ENCODE results near the gene DOCK10.

DOCK10 gene

DNA sequence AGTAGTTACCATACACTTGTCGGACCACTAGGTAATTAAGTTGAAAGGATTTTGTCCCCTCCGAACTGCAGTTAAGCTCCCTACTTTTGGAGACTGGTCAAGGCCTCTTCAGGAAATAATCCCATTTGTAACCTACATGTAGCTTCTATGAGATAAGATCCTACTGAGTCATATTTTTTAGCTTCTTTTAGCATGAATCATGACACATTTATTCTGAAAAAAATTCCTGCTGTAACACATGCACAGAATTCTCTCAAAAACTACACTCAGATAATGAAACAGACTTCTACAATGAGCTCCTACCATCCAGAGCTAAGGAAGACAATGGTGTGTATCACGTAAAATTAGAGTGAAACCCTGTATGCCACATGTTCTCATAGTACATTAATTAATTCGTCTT lies 225.5 kb downstream of the DOCK10 start:
- DNase-seq: no peak

DNA sequence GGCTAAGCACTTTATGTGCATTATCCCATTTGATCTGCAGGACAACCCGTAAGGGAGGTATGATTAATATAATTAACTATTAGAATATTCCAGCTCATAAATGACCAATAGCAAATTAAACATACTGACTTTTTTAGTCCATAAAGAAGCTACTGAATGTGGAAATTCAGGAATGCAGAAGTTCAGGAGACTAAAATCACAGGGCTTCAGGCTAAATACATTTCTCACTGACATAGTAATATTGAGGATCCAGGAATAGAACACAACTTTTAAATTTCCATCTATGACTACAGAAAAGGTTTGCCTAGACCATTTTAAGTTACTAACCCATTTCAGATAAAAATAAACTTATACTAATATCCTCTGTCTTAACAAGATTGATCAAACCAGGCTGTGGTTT lies 228.7 kb downstream of the DOCK10 start:
- DNase-seq: no peak

DNA sequence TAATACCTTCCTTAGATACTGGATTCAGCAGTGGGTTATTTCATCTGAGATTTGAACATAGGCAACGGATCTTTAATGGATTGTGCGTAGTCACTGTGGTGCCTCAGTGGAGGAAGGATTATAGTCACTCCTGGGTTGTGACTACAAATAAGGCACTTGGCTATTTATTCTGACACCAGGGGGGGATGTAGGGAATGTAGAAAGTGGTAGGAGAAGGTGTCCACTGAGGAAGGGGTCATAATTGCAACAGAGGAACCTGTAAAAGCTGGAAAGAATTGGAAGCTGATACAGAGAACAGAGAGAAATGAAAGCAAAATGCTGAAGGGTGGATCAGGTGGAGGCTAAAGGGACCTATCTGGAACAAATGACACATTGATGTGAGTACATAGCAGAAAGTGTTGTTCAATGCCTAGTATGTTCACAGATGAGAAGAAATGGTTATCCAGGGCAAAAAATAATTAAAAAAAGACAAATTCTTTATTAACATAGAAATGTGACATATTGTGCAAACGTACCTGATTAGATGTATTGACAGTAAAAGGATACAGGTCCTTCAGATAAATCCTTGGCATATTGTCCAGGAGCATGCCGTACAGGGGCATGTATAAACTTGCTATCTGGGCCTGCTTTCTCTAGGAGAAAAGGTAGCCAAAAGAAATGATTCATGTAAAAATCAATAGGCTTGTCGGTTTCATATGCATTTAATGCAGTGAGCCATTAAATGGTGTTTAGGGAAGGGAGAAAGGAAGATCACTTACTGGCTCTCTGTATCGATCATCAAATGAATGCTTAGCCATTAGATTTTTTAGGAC lies 234.9 kb downstream of the DOCK10 start:
- DNase-seq: no peak

DNA sequence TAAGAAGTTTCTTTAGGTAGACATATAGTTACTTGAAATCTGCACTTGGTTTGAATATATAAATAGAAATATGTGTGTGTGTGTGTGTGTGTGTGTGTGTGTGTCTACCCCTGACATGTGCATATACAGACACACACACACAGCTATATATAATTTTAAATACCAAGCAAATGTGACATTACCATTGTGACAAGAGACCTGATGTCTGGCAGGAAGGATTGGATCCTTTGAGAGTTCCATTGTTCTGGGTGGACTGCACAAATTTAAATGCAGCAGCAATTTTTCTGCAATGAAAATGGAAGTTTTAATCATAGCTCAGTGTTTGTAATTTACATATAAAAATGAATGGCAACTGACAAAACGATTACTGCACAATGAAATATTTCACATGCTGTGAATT lies 238.3 kb downstream of the DOCK10 start:
- no peak for DNase-seq

DNA sequence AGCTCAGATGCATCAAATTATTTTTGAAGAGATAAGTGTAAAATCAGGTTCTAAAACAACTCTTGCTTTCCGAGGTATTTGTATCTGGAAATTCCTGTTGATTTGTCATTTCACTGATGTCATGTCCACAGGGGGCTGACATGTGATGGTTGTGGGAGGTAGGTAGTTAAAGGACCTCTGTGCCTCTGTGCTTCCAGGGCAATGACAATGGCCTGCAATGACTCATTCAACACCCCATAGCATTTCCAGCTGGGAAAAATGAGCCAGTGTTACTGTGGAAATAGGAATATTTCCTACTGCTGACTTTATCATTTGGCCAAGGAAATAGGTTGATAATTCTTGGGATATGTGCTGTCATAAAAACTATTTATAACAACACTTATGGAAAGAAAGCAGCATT lies 239.9 kb downstream of the DOCK10 start:
- no peak for DNase-seq

DNA sequence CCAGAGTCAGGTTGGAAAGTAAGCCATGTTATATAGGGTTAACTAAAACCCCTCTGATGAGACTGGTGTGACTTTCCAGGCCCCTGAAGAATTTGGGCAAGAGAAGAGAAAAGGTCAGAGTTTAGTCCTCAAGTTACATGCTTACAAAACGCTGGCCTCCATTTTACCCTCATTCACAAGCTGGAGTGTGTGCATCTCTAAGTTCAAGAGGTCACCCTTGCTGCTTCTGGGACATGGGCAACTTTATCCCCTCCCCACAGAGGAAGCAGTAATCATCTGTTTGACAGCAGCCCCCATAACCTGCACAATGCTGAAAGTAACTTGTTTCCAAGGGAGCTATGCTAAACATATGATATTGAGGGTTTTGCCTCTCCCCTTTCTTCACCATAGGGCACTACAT lies 240.9 kb downstream of the DOCK10 start:
- DNase-seq: no peak

DNA sequence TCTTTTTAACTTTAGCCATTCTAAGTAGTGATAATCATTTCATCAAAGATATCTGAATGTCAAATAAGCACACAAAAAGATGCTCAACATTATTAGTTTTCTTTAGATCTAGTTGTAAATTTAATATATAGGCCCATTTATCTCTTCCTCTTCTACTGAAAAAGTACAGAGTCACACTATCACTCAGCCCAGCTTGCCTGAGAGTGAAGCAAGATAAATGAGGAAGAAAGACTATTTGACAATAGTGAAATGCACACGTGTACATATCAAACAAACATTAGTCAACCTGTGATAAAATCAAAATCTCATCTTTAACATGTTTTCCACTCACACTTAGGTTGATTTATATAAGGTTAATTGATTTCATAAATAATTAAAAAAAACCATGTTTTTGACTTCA lies 242.6 kb downstream of the DOCK10 start:
- DNase-seq: no peak

DNA sequence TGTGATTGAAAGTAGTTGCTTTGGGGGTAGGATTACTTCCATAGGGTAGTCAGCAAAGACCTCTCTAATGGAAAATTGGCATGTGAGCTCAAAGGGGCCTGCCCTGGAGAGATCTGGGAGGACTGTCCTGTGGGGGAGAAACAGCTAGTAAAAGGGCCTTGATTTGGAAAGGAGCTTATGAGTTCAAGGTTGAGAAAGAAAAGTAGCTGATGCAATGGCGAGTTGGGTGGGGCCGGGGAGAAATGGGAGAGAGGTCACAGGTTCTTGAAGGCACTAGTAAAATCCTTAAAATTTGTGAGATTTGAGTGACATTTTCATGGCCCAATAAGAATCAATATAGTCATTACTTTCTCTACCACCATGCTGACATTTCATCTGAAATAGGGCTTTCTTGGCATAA lies 244.1 kb downstream of the DOCK10 start:
- no peak for DNase-seq

DNA sequence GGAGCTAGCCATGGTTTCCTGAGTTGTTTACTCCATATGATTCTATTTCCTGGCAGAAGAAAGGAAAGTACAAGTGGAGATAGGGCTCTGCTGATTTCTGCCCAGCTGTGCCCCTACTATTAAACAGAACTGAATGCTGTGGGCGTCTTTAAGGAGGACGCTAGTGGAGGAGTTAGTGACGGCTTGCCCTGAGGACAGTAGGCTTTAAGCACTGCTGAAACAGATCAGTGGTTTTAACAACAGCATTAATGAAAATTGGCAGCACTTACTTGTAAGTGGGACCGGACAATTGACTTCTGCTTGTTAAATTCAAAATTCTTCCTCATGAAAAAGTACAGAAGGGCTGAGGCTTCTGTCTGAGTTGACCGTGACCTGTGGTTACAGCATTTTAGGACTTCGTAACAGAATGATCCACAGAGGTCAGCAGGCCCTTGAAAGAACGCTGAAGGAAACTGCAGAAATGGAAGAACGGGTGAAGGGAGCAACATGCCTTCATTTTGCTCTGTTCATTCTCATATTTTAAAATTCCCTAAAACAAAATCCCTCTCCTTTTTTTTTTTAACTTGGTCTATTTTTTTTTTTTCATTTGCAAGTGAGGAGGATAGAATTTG lies 245.5 kb downstream of the DOCK10 start:
- no peak for DNase-seq

DNA sequence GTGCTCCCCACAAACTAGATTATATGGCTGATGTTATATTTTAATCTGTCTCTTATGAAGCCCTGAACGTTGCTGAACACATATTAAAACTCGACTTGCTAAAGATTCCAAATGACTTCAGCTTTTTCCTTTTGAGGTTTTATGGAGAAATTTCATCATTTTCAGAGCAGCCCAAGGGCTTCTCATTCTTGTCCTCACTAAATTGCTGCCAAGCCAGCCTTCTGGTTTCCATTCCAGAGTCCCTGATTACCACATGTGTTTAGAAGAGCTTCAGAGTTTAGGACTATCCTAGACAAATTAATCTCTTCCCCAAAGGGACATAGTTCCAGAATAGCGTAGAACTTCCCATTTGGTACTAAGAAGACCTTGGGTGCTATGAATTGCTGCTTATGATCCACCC lies 248.3 kb downstream of the DOCK10 start:
- no peak for DNase-seq

DNA sequence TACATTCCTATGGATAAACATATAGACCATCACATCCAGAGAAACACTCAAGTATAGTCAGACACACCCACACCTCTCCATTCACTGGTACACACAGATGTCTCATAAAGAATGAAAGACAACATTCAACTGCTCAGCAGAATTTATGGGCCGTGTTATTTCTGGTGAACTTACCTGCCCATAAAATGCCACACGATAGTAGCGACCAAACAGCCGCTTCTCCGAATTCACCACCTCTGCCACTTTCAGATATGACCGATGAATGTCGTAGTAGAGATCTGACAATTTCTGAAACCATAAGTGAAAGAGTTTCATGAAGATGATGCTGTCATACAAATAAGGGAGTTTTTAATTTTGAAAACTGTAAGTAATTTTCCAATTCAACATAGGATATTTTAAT lies 255.4 kb downstream of the DOCK10 start:
- no peak for DNase-seq

DNA sequence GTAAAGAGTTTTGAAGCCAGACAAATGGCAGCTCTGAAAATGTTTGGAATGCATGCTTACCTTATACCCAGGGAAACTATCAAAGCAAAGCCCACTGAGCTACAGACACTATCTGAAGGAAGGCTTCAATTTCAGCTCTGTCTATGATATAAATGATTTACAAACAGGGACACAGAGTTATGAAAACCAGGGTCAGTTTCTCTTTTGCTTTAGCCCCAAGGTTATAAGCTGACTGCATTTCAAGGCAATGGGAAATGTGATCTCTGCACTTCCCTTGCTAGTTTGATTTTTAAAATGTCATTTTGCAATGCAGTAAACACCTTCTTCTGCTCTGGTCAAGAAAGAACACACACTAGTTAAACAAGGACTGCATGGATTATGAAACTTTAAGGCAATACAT lies 260.9 kb downstream of the DOCK10 start:
- no peak for DNase-seq

DNA sequence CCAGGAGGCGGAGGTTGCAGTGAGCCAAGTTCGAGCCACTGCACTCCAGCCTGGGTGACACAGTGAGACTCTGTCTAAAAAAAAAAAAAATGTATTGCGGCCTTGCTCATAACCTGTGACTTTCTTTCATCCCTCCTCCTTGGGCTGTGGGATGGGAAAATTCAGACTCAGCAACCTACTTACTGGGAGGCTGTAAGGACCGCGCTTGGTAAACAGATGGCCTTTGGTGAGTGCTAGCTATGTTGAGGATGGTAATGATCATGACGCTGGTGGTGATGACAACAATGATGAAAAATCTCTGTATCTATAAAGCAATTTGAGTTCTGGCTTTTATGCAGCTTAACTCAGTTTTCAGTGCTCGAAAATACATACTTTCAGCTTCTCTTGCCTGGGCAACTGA lies 261.4 kb downstream of the DOCK10 start:
- DNase-seq: no peak

DNA sequence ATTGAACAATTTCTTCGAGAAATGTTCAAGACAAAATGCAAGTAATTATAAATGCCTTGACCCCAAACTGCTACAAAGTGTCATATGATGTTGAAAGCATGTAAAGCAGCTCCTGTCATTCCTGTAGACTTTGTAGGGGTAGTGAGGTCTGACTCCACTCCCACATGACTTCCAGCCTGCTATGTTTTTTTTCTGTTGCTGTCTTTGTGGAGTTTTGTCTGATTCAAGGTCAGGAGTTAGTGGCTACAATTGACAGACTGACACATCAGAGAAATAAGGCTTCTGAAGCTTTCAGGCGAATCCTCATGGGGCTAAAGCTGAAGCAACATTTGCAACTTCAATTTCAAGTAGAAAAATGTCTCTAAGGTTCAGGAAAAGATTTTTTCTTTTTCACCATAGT lies 262.2 kb downstream of the DOCK10 start:
- DNase-seq: no peak

DNA sequence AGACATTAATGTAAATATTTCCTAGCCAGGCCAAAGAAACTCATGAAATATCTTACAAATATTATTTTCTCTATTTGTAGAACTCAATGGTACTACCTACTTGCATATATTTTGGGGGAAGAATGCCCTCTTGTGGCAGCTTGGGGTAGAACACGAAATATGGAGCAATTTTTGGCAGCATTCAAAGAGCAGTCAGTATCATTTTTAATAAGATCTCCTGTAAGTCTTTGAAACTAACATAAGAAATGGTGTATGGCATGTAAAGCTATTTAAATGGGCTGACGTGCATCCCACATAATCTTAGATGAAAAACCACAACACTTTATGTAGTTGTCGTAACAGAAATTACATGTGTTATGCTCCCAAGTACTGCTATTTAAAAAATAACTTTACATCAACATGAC lies 263.8 kb downstream of the DOCK10 start:
- DNase-seq: peak; percentile 28

DNA sequence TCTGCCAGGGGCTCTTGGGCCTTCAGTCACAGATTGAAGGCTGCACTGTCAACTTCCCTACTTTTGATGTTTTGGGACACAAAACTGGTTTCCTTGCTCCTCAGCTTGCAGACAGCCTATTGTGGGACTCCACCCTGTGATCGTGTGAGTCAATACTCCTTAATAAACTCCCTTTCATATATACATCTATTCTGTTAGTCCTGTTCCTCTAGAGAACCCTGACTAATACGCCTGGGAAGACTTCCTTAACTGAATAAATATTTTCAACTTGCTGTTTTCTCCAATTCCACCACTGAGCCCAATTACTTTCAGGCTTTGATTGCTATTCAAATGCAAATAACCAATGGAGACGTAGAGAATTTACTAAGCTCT lies 264.7 kb downstream of the DOCK10 start:
- no peak for DNase-seq

DNA sequence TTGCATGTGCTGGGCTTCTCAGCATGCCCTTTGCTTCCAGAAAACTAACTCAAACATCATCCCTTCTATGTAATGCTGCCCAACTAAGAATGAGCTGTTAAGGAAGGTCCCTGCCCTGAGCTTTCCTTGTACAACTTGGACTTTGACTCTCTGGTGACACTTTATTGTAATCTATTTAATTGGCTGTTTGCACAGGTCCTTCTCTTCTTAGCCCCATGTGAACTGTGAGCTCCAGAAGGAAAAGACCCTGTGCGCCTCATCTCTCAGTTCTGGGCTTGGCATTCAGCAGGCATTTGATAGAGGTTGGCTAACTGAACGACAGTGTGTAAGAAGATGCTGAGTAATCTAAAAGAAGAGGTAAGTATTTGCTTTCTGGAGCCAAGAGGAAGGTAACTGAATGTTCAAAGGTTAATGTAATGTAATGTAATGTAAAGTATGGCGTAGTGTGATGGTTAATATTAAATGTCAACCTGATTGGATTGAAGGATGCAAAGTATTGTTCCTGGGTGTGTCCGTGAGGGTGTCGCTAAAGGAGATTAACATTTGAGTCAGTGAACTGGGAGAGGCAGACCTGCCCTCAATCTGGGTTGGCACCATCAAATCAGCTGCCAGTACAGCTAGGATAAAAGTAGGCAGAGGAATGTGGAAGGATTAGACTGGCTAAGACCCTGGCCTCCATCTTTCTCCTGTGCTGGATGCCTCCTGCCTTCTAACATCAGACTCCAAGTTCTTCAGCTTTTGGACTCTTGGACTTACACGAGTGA lies 265.3 kb downstream of the DOCK10 start:
- no peak for DNase-seq

DNA sequence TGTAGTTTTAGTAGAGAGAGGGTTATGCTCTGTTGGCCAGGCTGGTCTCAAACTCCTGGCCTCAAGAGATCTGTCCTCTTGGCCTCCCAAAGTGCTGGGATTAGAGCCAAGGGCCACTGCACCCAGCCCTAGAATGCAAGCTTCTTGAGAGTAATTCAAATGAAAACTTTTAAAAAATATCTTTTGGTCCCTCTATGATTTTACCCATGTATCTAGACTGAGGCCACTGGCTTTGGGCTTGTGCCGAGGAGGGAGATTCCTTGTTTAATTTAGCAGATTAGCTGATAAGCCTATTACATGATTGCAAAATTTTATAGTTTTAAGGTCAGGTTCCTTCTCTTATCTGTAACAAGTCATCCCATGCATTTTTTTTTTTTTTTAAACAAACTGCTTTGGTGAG lies 266.6 kb downstream of the DOCK10 start:
- no peak for DNase-seq

DNA sequence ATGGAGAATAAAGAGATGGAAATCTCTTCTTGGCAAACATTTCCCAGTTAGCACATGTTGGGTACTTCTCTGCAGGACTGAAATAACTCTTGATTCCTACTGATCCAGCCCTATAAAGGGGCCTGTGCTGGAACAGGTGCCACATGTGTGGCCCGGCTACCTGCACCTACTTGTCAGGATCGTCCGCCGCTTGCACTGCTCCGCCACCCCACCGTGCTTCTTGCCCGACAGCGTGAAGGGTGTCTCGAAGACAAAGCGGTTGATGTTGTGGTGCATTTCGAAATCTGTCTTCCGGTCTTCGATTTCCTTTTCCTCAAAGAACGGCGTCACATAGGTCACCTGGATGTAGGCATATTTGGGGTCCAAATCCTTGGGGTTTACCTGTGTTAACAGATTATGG lies 267.5 kb downstream of the DOCK10 start:
- no peak for DNase-seq

DNA sequence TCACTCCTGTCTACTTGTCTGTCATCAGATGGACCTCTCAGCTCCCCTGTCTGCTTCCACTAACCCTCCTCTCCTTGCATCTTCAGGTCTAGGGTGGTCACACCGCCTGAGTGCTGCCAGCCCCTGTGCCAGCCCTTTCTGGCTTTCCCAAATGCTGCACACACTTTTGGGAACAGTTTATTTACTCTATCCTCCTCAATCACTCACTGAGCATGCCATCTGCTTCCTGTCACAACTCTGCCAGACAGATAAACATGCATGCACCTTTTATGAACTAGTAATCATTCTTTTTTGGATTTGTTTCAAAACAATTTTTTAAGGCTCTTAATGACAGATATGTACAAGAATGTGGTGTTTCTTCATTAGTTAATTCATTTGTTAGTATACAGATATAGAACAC lies 269.8 kb downstream of the DOCK10 start:
- no peak for DNase-seq

DNA sequence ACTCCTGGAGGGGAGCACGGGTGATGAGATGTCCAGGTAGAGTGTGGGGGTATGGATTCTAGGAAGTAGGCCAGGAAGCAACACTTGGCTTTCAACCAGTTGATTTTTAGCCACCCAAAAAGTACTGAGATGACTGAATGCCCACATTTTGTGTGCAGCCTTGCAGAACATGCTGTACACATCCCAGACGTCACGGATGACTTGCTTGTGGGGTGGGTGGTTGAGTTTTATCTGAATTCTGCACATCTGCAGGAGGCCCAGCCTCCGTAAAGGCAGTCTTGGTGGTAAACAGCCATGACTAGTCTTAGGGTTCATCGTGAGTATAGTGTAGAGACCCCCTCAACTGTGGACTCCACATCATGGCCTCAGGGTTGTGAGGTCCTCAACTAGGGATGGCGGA lies 272.8 kb downstream of the DOCK10 start:
- no peak for DNase-seq

DNA sequence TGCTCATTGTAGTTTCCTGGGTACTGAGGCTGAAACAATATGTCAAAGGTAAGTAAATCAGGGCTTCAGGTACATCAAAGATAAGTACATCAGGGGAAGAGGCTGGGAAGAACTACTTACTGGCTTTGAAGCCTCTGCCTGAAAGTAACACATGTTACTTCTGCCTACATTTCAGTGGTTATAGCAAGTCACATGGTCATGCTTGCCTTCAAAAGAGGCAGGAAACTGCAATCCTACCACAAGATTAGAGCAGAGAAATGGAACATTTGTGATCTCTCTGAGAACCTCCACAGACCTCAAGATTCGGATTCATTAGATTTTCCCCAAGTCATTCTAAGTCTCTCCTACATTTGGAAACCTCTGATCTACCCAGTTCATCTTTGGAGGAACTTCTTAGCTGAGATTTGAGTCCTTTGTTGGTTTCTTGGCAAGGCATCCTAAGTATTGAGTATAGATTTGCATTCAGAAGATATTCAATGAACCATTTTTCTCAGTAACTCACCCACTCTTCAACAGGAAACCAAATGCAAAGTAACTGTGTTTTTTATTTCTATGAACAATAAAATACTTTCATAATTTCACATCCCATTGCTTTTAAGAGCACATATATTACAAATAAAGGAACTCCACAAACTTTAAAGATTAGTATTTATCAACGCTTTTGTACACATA lies 277.6 kb downstream of the DOCK10 start:
- DNase-seq: no peak

DNA sequence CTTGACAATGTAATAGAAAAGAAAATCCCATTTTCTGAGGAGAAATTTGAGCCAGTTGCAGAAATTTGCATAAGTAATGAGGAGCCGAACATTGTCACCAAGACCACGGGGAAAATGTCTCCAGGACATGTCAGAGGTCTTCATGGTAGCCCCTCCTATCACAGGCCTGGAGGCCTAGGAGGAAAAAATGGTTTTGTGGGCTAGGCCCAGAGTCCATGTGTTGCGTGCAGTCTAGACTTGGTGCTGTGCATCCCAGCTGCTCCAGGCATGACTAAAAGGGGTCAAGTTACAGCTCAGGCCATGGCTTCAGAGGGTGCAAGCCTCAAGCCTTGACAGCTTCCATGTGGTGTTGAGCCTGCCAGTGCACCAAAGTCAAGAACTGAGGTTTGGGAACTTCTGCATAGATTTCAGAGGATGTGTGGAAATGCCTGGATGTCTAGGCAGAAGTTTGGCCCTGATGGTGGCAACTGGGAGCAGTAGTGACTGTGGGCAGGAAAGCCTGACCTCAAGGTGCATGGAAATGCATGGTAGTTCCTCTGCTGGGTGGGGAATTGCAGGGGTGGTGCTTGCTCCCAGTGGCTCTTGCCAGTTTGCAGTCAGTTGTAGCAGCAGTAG lies 284.2 kb downstream of the DOCK10 start:
- no peak for DNase-seq
